Stomach (tissue), 4 donors: Measurements from ENCODE around the gene CNTN1.

Experiments
- EP300 ChIP-seq: sonication (generic); formaldehyde crosslinking; IDR thresholded peaks from one replicate; pipeline ENCODE4 v1.6.1; 2017; ENCODE audit warnings: antibody characterized with exemption
- POLR2A ChIP-seq, 4 donors: fragments of 450-650 bp; IDR thresholded peaks; one replicate each; pipeline ENCODE4 v1.6.1; 2016; ENCODE audit warnings: antibody characterized with exemption in 4 of 4, control low read depth in 2 of 4, mild to moderate bottlenecking in 1 of 4, moderate library complexity in 1 of 4
- POLR2AphosphoS5 ChIP-seq, 3 donors: sonication (generic); formaldehyde crosslinking; IDR thresholded peaks; one replicate each; pipeline ENCODE4 v1.6.1; 2016; ENCODE audit warnings: antibody characterized with exemption in 3 of 3
- TF ChIP-seq, protein P1 (sequence below), 7 experiments: fragments of 450-650 bp in 4 of 7; fragments of 200-600 bp in 3 of 7; sonication (generic) in 3 of 7; IDR thresholded peaks; one replicate each; pipeline ENCODE4 v1.5.1; 2016 to 2019; ENCODE audit warnings: antibody characterized with exemption in 7 of 7, control low read depth in 2 of 7, mild to moderate bottlenecking in 1 of 7

DNA sequence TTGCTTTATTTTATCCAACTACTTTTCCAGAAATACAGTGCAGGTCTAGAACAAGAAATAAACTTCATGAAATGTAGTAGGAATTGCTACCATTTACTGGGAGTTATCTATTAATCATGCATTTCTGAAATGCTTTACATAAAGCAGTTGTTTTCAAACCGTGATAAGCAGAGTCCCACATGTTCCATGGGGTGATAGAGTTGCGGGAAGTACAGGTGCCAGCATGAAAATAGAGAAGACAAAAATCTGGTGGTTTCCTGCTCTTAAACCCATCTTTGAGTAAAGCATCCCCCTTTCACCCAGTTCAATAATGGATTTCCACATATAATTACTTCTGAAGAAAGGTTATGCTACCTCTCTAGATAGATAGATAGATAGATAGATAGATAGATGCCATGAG lies 372.2 kb downstream of the CNTN1 start:
- no peak for TF ChIP-seq POLR2A (IDR thresholded peaks at IDR 0.05)
- TF ChIP-seq, protein P1, sequence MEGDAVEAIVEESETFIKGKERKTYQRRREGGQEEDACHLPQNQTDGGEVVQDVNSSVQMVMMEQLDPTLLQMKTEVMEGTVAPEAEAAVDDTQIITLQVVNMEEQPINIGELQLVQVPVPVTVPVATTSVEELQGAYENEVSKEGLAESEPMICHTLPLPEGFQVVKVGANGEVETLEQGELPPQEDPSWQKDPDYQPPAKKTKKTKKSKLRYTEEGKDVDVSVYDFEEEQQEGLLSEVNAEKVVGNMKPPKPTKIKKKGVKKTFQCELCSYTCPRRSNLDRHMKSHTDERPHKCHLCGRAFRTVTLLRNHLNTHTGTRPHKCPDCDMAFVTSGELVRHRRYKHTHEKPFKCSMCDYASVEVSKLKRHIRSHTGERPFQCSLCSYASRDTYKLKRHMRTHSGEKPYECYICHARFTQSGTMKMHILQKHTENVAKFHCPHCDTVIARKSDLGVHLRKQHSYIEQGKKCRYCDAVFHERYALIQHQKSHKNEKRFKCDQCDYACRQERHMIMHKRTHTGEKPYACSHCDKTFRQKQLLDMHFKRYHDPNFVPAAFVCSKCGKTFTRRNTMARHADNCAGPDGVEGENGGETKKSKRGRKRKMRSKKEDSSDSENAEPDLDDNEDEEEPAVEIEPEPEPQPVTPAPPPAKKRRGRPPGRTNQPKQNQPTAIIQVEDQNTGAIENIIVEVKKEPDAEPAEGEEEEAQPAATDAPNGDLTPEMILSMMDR (IDR thresholded peaks at IDR 0.05), result no peak
- TF ChIP-seq POLR2AphosphoS5 (IDR thresholded peaks at IDR 0.05), result no peak
- no peak for TF ChIP-seq EP300
